ENCODE results near the gene SLC38A10. TPM values are rescaled to one million over a fixed set of nuclear protein-coding genes. Genes with fewer than 3 reads are reported as not detected.
"Not testable (repeated sequence)": the region's sequence is repeated elsewhere in the genome, so short reads cannot be mapped to it uniquely, and the experiment has no call there.

The SLC38A10 gene
- total and polyA plus RNA-seq, 4 donors: 22.3 to 118 (median 70.8) TPM

DNA sequence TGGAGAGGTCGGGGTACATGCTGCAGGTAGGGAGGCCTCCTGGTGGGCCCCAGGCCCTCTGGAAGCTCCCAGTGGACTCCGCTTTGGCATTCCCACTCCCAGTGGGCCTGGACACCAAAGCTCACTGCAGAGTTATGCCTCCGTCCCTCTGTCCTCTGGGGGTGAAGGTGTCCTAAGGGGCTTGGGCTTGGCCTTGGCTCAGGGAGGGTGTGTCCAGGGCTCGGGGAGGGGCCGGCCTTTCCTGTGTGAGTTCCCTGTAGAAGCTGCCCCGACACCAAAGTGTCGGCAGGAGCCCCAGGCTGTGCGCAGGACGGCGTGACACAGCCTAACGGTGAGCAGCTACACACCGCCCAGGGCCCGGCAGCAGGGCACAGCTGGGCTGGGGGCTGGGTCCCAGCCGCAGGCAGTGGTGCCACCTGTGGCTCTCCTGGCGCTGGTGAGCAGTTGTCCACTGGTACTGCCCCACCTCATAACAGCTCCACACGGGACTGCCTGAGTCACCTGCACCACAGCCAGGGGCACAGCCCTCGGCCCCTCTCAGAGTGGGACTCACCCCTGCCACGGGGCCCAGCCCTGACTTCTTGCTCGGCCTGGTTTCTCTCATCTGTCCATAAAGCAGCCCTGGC is 62.4 kb downstream of the SLC38A10 start:
- no peak overlapping the region for H3K27ac ChIP-seq (ENCODE audit: low read depth in 1 of 2, low read length in 2 of 2)
- H3K27me3 ChIP-seq (ENCODE audit: control insufficient read depth in 1 of 2, insufficient read depth in 2 of 2, low read length in 1 of 2): no peaks in the 10 kb centered on the region
- H3K4me3 ChIP-seq (ENCODE audit: low read length in 2 of 2): no peak overlapping the region
- DNase-seq (no peak), ATAC-seq (ENCODE audit: low FRiP score) (no peak)
- intact Hi-C loops (cut with DNase I): no loop called here
- no peaks in the 10 kb centered on the region for H3K9me3 ChIP-seq (ENCODE audit: control insufficient read depth, low read length)
- H3K36me3 ChIP-seq (ENCODE audit: control insufficient read depth in 1 of 2, insufficient read depth in 2 of 2, low read length in 1 of 2): peaks cover 0 to 2% of the 10 kb centered on the region in 2 donors
- H3K4me1 ChIP-seq (ENCODE audit: control insufficient read depth in 1 of 2, insufficient read depth in 2 of 2, low read length in 2 of 2): no peaks in the 10 kb centered on the region
- WGBS, 2 donors: 88 to 95% methylated on average over 19 of the region's 19 CpGs

DNA sequence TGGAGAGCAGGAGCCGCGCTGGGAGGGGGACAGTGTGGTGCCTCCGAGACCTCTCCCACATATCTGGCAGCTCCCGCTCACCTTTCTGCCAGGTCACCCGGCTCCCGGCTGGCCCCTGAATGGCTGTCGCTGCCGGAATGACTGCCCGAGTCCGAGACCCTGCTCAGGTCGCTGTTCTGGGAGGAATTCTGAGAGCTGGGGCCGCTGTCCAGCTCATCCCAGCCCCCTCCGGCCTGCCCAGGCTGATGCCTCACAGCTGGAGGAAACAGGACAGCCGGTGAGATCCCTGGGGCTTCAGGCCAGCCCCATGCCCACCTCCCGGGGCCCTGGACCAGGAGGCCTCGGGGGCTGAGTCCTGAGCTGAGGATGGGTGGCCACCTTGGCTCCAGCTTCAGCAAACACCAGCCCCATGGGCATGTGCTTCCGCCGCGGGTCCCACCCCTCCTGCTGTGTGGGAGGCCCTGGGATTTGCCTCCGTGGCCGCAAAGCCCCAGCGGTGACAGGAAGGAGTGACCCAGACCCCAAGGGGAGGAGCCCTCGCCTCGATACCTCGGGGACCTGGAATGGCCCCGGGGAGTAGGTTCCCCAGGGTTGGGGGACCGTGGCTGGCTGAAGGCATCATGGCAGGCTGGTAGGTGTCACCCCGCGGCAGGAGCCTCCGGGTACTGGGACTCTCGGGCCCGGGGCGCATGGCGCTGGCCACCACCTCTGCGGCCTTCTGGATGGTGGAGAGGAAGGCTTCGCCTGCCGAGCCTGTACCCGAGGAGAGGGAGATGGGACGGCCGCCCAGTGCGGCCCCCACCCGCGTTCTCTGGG is 63.1 kb downstream of the SLC38A10 start:
- Histone ChIP-seq H3K9me3 (ENCODE audit: control insufficient read depth, low read length) (no peaks in the 10 kb centered on the region), H3K27me3 (ENCODE audit: control insufficient read depth in 1 of 2, insufficient read depth in 2 of 2, low read length in 1 of 2) (no peaks in the 10 kb centered on the region), H3K4me1 (ENCODE audit: control insufficient read depth in 1 of 2, insufficient read depth in 2 of 2, low read length in 2 of 2) (no peaks in the 10 kb centered on the region), H3K36me3 (ENCODE audit: control insufficient read depth in 1 of 2, insufficient read depth in 2 of 2, low read length in 1 of 2) (peaks cover 0 to 2% of the 10 kb centered on the region in 2 donors), H3K4me3 (ENCODE audit: low read length in 2 of 2) (no peak overlapping the region), H3K27ac (ENCODE audit: low read depth in 1 of 2, low read length in 2 of 2) (no peak overlapping the region)
- DNase-seq (no peak), ATAC-seq (ENCODE audit: low FRiP score) (no peak)
- intact Hi-C loops (cut with DNase I): no loop called here
- 91 to 92% methylated on average over 40 to 43 of the region's 43 CpGs for WGBS, 2 donors

DNA sequence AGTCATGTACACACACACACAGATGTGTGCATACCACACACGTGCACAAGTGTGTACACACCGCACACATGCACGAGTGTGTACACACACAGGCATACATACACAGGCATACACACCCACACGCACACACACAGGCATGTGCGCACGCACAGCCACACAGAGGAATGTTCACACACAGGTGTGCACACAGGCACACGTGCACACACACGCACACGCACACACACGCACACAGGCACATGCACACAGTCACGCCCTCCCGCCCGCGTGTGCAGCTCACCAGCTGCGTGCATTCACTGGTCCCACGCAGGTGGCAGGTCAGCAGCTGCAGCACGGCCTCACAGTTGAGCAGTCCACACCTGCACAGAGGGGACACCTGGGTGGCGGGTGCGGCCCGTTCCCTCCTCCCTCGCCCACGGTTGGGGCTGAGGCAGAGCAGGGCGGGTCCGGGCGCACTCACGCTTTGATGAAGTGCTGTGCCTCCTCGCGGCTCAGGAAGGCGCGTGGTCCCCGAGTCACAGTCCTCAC is 63.9 kb downstream of the SLC38A10 start:
- ATAC-seq (ENCODE audit: low FRiP score): no peak
- Histone ChIP-seq H3K27ac (ENCODE audit: low read depth in 1 of 2, low read length in 2 of 2) (no peak overlapping the region), H3K27me3 (ENCODE audit: control insufficient read depth in 1 of 2, insufficient read depth in 2 of 2, low read length in 1 of 2) (no peaks in the 10 kb centered on the region), H3K4me1 (ENCODE audit: control insufficient read depth in 1 of 2, insufficient read depth in 2 of 2, low read length in 2 of 2) (no peaks in the 10 kb centered on the region), H3K4me3 (ENCODE audit: low read length in 2 of 2) (no peak overlapping the region), H3K36me3 (ENCODE audit: control insufficient read depth in 1 of 2, insufficient read depth in 2 of 2, low read length in 1 of 2) (peaks cover 0 to 2% of the 10 kb centered on the region in 2 donors), H3K9me3 (ENCODE audit: control insufficient read depth, low read length) (no peaks in the 10 kb centered on the region)
- 90 to 92% methylated on average over 31 of the region's 31 CpGs for whole genome bisulfite sequencing, 2 donors
- intact Hi-C loops (cut with DNase I): no loop called here
- no peak for DNase-seq

DNA sequence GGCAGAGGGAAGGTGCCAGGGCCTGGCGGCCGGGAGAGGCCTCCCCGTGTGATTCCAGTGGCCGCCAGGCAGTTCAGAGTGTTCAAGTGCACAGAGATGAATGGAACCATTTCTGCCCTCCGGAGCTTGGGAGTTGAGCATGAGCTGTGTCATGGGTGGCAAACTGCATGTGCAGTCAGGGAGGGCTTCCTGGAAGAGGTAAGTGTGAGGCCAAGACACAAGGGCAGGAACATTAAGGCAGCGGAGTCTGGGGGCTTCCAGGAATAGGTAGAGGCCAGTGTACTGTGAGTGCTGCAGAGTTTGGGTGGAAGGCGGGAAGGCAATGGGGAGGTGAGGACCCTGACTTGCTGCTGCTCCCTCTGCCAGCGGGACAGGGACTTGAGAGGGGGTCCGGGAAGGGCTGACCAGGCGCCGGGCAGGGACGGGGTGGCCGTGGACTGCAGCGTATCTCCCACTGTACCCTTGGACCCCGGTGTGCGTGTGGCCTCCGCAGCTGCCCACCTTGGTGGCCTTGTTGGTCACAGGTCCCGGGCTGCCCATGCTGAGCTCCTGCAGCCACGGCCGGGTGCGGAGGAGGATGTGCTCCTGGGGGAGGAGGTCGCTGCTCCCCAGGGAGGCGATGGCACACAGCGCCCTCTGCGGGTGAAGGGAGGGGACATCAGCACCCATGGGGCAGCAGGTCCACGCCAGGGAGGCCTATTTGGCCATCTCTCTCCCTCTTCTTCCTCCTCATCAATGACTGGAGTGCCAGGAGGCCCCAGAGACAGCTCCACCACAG is 64.9 kb downstream of the SLC38A10 start:
- Histone ChIP-seq H3K27me3 (ENCODE audit: control insufficient read depth in 1 of 2, insufficient read depth in 2 of 2, low read length in 1 of 2) (no peaks in the 10 kb centered on the region), H3K27ac (ENCODE audit: low read depth in 1 of 2, low read length in 2 of 2) (no peak overlapping the region), H3K9me3 (ENCODE audit: control insufficient read depth, low read length) (no peaks in the 10 kb centered on the region), H3K36me3 (ENCODE audit: control insufficient read depth in 1 of 2, insufficient read depth in 2 of 2, low read length in 1 of 2) (peaks cover 0 to 2% of the 10 kb centered on the region in 2 donors), H3K4me1 (ENCODE audit: control insufficient read depth in 1 of 2, insufficient read depth in 2 of 2, low read length in 2 of 2) (no peaks in the 10 kb centered on the region), H3K4me3 (ENCODE audit: low read length in 2 of 2) (no peak overlapping the region)
- WGBS, 2 donors: 89 to 92% methylated on average over 23 to 26 of the region's 26 CpGs
- DNase-seq (no peak), ATAC-seq (ENCODE audit: low FRiP score) (no peak)
- intact Hi-C loops (cut with DNase I): no loop called here

DNA sequence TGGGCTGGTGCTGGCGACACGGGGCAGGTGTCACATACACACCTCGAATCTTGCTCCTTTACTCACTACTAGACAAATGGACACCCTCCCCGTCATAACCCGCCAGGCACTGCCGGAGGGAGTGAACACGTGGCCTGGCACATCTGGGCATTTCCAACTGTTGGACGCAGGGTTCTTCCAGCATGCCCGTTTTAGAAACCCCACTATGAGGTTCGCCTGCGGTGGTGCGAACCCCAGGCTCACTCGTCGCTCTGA is 65.5 kb downstream of the SLC38A10 start:
- no peak for ATAC-seq (ENCODE audit: low FRiP score)
- H3K27ac ChIP-seq (ENCODE audit: low read depth in 1 of 2, low read length in 2 of 2): no peak overlapping the region
- no peaks in the 10 kb centered on the region for H3K9me3 ChIP-seq (ENCODE audit: control insufficient read depth, low read length)
- peaks cover 0 to 2% of the 10 kb centered on the region in 2 donors for H3K36me3 ChIP-seq (ENCODE audit: control insufficient read depth in 1 of 2, insufficient read depth in 2 of 2, low read length in 1 of 2)
- intact Hi-C loops (cut with DNase I): no loop called here
- H3K4me1 ChIP-seq (ENCODE audit: control insufficient read depth in 1 of 2, insufficient read depth in 2 of 2, low read length in 2 of 2): no peaks in the 10 kb centered on the region
- H3K4me3 ChIP-seq (ENCODE audit: low read length in 2 of 2): no peak overlapping the region
- H3K27me3 ChIP-seq (ENCODE audit: control insufficient read depth in 1 of 2, insufficient read depth in 2 of 2, low read length in 1 of 2): no peaks in the 10 kb centered on the region
- no peak for DNase-seq
- WGBS, 2 donors: 89 to 93% methylated on average over 14 of the region's 14 CpGs

DNA sequence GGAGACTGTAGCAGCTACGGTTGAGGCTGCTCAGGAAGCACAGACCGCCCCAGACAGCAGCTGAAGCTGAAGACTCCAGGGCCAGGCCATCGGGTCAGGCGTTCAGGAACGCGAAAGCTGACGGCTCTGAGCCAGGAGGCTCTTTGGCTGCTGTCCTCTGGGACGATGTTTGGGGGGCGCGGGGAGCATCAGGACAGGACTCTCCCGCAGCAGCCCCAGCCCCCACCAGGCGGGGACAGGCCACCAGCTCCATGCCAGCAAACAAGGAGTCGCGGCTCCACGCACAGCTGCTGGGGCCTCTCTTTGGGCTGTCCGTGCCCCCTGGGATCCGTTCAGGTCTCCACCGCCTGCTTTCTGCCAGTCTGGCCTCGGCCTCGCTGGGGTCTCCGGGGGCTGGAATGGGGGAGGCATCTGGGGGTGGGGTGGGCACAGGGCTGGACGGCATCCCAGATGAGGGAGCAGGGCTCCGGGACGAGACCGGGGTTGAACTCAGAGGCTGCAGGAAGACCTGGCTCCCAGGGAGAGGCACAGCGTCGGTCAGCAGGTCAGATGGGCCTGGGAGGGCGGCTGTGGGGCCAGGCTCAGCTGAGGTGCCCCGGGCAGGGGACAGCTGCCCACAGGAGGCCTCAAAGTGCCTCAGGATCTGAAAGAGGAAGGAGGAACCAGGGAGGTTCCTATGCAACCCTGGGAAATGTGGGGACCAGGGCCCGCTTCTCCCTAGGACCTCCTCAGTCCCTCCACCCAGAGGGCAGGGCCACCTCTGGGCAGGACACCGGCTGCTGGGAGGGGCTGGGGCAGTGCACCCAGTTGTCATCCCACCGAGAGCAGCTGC is 66.1 kb downstream of the SLC38A10 start:
- ATAC-seq (ENCODE audit: low FRiP score): no peak
- Histone ChIP-seq H3K27me3 (ENCODE audit: control insufficient read depth in 1 of 2, insufficient read depth in 2 of 2, low read length in 1 of 2) (no peaks in the 10 kb centered on the region), H3K4me3 (ENCODE audit: low read length in 2 of 2) (no peak overlapping the region), H3K27ac (ENCODE audit: low read depth in 1 of 2, low read length in 2 of 2) (no peak overlapping the region), H3K4me1 (ENCODE audit: control insufficient read depth in 1 of 2, insufficient read depth in 2 of 2, low read length in 2 of 2) (no peaks in the 10 kb centered on the region), H3K9me3 (ENCODE audit: control insufficient read depth, low read length) (no peaks in the 10 kb centered on the region), H3K36me3 (ENCODE audit: control insufficient read depth in 1 of 2, insufficient read depth in 2 of 2, low read length in 1 of 2) (peaks cover 0 to 2% of the 10 kb centered on the region in 2 donors)
- intact Hi-C loops (cut with DNase I): no loop called here
- no peak for DNase-seq
- 87 to 90% methylated on average over 29 to 32 of the region's 32 CpGs for WGBS, 2 donors

DNA sequence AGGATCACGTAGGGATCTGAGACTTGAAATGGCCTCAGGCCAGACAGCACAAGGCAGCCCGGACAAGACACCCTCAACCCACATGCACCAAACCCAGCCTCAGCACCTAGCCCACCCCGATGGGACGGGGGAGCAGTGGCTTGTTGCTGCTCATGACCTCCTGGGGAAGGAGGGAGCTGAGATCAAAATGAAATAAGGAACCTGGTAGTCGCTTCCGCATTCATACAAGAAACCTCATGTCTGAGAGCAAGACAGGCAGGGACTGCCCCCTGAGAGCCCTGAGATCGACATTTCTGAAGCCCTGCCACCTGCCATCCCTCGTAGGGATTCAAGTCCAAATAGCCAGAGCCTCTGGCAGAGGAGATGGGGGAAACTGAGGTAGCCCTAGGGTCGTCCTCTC is 66.7 kb downstream of the SLC38A10 start:
- 83 to 86% methylated on average over 9 of the region's 9 CpGs for WGBS, 2 donors
- Histone ChIP-seq H3K36me3 (ENCODE audit: control insufficient read depth in 1 of 2, insufficient read depth in 2 of 2, low read length in 1 of 2) (peaks cover 0 to 2% of the 10 kb centered on the region in 2 donors), H3K27ac (ENCODE audit: low read depth in 1 of 2, low read length in 2 of 2) (no peak overlapping the region), H3K27me3 (ENCODE audit: control insufficient read depth in 1 of 2, insufficient read depth in 2 of 2, low read length in 1 of 2) (no peaks in the 10 kb centered on the region), H3K4me3 (ENCODE audit: low read length in 2 of 2) (no peak overlapping the region), H3K4me1 (ENCODE audit: control insufficient read depth in 1 of 2, insufficient read depth in 2 of 2, low read length in 2 of 2) (no peaks in the 10 kb centered on the region), H3K9me3 (ENCODE audit: control insufficient read depth, low read length) (no peaks in the 10 kb centered on the region)
- intact Hi-C loops (cut with DNase I): no loop called here
- DNase-seq: no peak
- no peak for ATAC-seq (ENCODE audit: low FRiP score)

DNA sequence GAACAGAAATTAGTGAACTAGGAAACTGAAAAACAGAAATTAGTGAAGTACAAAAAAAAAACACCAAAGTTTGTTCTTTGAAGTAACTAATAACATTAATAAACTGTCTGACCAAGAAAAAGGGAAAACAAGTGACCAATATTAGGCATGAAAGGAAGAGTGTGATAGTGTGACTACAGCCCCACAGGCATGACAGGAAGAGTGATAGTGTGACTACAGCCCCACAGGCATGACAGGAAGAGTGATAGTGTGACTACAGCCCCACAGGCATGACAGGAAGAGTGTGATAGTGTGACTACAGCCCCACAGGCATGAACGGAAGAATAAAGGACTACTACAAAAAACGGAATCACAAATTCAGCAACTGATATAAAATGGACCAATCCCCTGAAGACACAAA is 67.5 kb downstream of the SLC38A10 start:
- WGBS, 2 donors: 75 to 90% methylated on average over 2 of the region's 2 CpGs
- H3K4me3 ChIP-seq (ENCODE audit: low read length in 2 of 2); H3K27ac ChIP-seq (ENCODE audit: low read depth in 1 of 2, low read length in 2 of 2); intact Hi-C loops (cut with DNase I); H3K36me3 ChIP-seq (ENCODE audit: control insufficient read depth in 1 of 2, insufficient read depth in 2 of 2, low read length in 1 of 2); ATAC-seq (ENCODE audit: low FRiP score); H3K27me3 ChIP-seq (ENCODE audit: control insufficient read depth in 1 of 2, insufficient read depth in 2 of 2, low read length in 1 of 2); H3K9me3 ChIP-seq (ENCODE audit: control insufficient read depth, low read length); H3K4me1 ChIP-seq (ENCODE audit: control insufficient read depth in 1 of 2, insufficient read depth in 2 of 2, low read length in 2 of 2); DNase-seq: not testable (repeated sequence)
